AG08395 (cell line): ENCODE results near the gene ITGB3.
A peak's percentile ranks its signal among the peaks of the same experiment; 100 is the strongest.
"Not testable (repeated sequence)": the region's sequence is repeated elsewhere in the genome, so short reads cannot be mapped to it uniquely, and the experiment has no call there.

Source experiments
- DNase-seq: peaks from one replicate; pipeline ENCODE4 v3.0.0; 2012; ENCODE audit warnings: mixed read lengths, low spot score

The ITGB3 gene

DNA sequence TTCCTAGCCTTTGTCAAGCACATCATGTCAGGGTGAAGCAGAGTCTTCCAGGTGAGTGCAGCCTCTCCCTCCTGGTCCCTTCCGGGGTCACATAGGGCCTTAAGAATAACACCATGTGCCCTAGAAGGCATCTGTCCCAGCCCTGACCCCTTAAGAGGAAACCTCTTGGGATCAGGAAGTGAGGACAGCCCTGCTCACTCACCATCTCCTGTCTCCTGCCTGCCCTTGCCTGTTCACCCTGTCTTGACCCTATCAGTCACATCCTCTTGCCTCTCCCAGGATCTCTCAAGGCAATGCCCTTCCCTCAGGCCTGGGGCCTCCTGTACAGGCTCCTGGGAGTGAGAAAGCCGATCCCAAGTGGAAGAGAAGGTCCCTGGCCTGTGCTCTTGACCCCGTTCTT, 30.6 kb upstream of the ITGB3 start:
- DNase-seq = no peak

DNA sequence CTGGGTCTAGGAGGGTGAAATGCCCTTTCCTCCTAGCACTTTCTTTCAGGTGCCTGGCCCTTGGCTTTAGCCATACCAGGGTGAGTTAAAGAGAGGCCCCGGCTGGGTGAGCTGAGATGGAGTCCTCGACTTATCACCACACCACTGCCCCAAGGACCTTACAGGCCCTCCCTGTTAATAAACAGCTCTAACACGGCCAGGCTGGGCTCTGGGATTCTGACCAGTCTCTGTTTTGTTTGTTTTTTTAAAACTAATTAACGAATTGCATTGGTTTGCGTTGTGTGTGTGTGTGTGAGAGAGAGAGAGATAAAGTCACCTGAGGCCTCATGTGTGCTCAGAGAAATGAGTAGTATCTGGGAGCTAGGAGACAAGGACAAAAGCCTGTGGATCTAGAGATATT, 30.2 kb upstream of the ITGB3 start:
- no peak for DNase-seq

DNA sequence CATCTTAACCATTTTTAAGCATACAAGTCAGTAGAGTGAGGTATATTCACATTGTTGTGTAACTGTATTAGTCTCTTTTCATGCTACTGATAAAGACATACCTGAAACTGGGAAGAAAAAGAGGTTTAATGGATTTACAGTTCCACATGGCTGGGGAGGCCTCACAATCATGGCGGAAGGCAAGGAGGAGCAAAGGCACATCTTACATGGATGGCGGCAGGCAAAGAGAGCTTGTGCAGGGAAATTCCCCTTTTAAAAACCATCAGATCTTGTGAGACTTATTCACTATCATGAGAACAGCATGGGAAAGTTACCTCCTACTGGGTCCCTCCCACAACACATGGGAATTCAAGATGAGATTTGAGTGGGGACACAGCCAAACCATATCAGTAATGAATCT, 29.6 kb upstream of the ITGB3 start:
- DNase-seq = not testable (repeated sequence)

DNA sequence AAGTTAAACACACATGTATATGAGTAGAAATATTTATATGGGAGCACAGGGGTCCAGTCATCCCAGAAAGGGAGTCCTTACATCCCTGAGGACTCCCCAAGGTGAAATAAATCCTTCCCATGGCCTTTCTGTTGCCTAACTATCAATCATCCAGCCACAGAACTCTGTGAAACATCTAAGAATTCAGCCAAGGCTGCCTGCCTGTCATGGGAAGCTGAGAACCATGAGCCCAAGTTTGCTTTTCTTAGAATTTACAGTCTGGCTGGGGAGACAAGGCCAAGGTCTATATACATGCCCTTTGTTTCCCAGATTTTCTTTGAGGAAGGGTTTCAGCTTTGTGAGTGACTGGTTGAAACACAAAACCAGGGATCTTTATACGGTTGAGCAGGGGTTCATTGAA, 28.7 kb upstream of the ITGB3 start:
- DNase-seq = no peak

DNA sequence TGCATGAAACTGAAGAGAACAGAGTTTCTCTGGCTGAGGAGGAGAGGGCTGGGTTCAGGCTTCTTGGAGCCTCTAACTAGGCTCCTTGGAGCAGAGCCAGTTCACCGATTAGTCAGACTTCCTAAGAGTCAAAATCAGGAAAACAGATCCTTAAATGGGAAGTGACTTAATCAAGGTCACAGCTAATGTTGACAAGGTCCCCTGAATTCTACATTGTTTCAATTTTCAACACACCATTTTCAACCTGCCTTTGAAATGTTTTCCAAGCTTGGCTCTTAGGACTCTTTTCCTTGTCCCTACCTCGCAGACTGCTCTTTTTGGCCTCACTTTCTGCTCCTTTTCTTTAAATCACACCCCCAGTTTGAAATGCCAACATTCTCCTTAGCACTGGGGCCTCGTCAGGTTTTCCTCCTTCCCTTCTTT, 28.2 kb upstream of the ITGB3 start:
- peak; percentile 66 for DNase-seq

DNA sequence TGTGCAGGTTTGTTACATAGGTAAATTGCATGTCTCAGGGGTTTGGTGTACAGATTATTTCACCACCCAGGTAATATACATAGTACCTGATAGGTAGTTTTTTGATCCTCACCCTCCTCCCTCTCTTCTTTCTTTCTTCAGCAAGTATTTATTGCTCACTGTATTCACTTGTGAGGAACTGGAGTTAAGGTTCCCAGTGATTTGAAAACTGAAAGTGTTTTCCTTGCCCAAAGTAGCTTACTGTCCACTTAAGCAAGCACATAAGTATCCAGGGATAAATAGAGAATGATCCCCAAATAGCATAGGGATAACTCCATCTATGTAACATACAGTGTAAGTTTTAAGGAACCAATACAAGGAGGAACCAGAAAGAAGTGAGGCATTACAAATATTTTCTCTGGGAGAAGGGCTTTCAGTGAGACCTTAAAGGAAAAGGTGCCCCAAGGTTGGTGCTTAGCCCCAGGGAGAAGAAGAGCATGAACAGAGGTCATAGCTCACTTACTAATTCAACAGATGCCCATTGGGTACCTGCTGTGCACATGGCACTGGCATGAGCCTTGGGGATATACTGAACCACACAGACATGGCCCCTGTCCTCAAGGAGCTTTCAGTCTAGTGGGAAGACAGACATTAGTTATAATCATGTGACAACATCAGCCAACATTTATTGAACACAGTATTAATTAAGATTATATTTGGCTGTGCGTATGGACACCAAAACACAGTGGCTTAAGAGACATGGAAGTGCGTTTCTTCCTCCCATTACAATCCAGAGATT, 27.5 kb upstream of the ITGB3 start:
- DNase-seq = no peak

DNA sequence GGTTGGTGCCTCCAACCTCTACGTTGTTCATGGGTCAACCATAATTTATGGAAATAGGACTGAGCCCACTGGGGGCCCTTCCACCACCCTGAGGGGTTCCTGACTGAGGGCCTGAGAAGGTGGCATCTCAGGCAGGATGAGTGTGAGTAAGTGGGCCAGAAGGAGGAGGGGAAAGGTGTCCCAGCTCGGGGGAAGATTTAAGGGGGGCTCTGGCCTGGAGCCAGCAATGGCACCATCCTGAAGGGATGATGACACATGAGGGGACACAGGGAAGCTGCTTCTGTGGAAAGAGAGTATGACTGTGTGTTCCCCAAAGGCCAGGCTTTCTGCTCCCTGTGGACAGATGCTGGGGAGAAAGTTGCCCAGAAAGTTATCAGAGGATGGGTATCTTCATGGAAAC, 25.8 kb upstream of the ITGB3 start:
- DNase-seq = no peak

DNA sequence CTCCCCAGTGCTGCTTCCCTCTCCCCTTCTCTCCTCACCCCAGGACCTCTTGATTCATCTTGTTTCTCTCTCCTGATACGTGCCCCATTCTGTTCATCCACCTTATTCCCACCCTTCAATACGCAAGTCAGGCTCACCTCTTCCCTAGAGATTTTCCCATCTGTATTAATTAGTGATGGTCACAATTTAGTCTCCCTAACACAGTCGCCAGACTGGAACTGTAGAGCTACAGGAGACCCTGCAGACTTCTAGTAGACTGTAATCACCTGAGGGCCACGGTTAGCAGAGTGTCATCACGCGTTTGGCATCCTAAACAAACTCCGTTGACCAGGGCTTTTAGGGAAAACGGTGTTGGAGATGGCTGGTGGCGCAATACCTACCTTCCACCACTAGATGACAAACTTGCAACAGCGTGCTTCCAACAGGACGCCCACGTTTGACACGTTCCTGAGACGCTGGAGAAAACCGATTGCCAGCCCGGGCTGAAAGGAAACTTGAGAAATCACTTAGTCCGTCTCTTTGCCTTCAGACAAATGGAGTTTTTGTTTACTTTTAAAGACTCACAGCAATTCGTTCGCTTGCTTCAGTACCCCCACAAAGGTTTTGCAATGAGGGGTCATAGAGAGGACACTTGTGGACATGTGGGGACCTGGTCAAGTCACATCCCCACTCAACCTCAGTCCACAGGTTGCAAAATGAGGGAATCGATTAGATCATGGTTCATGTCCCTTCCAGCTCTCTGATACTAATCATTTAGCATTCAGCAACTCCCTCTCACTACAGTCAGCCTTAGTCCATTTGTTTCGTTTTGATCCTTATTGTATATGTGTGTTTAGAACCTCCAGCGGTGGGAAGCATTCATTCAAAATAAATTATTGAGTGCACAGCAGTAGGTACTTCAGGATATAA, 23.8 kb upstream of the ITGB3 start:
- peak; percentile 90 for DNase-seq

DNA sequence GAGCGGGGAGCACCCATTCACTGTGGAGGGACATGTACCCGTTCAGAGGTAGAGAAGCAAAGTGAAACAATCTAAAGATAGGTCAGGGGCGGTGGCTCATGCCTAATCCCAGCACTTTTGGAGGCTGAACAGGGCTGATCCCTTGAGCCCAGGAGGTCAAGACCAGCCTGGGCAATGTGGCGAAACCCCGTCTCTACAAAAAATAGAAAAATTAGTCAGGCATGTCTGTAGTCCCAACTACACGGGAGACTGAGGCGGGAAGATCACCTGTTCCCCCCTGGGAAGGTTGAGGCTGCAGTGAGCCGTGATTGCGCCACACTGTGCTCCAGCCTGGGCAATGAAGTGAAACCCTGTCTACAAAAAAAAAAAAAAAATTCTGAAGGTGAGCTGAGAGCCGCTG, 22.8 kb upstream of the ITGB3 start:
- DNase-seq = no peak

DNA sequence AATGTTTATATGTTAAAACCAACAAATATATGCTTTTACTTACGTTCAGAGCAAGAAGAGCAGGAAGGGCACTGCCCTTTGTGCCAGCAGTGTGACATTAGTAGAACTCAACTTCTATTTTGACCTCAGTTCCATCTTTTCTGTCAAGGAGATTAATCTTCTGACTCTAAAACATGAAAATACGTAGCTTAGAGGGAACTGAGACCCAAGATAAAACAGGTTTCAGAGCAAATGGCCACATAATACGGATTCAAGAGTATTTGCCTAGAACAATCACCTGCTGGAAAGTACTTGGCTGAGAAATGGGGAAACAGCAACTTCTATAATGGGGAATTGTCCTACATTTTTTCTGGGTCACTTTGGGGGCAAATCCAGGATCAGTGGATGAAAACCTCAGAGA, 22.3 kb upstream of the ITGB3 start:
- no peak for DNase-seq

DNA sequence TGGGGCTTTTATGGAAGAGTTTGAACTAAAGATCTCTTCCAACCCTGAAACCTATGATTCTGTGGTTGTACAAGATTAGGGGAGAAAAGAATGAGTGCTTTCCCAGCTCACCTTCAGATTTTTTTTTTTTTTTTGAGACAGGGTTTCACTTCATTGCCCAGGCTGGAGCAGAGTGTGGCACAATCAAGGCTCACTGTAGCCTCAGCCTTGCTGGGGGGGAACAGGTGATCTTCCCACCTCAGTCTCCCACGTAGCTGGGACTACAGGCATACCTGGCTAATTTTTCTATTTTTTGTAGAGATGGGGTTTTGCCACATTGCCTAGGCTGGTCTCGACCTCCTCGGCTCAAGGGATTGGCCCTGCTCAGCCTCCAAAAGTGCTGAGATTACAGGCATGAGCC, 21.8 kb upstream of the ITGB3 start:
- DNase-seq = no peak

DNA sequence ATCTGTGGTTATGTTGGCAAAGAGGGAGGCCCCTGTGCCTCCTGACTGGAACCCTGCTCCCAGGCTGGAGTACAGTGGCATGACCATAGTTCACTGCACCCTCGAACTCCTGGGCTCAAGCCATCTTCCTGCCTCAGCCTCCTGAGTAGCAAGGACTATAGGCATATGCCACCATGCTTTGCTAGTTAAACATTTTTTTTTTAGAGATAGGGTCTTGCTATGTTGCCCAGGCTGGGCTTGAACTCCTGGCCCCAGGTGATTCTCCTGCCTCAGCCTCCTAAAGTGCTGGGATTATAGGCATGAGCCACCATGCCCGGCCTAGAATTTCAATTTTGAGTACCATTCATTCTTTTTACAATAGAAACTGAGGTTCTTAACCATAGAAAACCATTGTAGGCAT, 21.2 kb upstream of the ITGB3 start:
- no peak for DNase-seq

DNA sequence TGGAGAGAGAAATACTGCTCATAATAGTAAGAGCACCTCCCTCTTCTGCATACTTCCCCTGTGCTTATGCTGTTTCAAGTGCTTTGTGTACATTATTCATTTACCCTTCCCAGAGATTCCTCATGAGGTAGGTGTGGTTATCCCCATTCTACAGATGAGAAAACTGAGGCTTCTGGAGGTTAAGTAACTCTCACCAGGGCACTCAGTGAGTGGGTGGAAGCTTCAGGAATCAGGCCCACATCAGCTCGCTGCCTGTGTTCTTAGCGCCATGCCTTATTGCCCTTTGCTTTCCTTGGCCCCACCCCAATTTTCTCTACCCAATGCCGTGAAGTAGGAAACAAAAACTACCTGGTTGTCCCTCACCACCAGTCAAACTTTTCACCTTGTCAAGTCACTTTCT, 18.1 kb upstream of the ITGB3 start:
- DNase-seq = no peak

DNA sequence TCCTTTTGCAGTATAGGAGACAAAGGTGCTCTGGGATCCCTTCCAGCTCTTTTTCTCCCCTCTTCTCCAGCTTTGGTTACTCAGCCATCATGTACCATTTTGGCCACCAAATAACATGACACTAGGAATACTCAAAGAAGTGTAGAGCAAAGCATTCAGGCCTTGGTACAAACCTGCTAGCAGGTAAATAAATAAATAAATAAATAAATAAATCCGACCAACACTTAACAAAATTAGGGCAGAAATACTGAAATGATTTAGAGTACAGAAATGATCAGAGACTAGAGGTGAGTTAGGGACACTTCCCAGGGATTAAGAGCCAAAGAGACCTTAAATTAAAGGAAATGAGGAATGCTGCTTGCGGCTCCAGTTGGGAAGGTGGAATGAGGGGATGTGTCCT, 17.7 kb upstream of the ITGB3 start:
- no peak for DNase-seq

DNA sequence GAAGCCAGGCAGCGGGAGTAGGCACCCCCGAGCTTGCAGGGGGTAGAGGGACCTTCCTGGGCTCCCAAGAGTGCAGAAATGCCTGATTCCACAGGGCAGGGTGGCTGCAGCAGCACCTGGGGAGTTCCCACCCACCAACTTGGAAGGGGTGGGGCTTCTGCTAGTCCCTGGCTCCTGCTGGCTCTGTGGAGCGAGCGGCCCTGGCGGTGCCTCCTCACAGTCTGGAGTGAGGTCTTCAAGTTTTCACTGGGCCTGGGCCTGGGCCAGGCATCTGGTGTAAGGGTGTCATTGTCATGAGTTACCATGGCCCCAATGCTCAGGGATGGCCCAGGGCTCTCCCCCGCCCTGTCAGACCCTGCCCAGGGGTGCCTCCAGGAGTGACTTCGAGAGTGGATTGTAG, 15.8 kb upstream of the ITGB3 start:
- DNase-seq = no peak

DNA sequence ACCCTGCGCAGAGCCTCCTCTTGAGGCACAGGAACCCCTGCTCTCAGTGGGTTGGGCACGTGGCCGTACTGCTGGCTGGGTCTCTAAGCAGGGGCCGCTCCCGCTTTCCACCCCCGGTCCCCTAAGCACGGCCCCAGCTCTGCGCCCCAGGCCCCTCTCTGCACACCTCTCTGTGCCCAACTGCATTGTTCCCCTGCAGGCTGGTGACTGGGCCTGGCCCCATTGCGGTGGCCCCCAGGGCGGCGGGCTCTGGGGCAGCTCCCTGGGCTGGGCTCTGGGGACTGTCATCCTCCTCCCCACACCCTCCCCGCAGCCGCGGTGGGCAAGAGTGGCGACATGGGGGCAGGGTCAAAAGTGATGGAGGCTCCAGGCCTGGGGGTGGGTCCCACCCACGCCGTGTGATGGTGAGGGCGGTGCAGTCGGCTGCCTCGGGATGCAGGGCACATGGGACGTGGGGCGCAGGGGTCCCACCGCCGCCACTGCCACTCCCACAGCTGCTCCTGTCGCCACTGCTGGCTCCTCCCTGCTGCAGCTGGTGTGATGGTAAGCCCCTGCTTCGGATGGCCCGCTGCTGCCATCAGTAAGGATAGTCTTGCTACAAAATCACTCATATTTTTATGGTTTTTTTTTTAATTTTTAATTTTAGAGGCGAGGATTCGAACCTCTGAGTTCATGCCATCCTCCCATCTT, 15.2 kb upstream of the ITGB3 start:
- no peak for DNase-seq

DNA sequence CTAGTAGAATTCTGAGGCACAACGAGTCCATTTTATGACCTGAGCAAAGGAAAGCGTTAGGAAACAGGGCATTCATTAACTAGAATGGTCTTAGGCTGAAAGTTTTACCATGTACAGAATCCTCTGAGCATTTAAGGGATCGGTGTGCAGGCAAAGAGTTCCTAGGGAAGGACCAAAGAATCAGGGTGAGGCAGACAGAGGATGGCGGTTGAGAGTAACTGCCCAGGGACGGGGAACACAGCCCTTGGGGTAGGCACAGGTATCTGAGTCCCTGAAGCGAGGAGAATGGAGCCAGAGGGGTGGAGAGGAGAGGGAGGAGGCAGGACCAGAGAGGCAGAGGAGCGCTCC, 14.0 kb upstream of the ITGB3 start:
- DNase-seq = no peak

DNA sequence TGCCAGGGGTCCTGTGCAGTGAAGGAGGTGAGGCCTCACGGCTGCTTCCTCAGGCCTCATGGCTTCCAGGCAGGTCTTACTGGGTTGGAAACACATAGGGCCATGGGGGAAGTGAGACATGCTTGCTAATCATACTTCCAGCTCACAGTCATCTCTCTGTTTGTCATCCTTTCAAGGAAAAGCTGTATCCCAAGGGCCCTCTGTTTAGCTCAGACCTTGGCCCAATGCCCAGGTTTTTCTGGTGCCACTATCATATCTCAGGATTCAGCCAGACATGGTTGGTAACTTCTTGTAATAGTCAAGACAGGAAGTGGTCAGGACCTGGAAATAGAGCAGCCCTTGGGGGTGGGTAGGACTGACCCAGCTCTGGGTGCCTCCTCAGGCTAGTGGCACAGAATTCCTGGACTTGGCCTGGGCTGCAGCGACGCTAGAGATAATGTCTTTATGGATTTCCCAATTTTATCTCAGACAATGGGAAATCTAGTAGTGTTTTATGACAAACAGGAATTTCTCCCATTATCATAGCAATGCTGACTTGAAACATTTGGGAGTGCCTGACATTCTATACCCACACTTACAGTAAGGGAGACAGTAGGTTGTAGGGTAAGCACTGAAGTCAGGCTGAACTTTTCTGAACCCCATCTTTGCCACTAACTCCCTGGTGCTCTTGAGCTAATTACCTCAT, 13.5 kb upstream of the ITGB3 start:
- DNase-seq = peak; percentile 95

DNA sequence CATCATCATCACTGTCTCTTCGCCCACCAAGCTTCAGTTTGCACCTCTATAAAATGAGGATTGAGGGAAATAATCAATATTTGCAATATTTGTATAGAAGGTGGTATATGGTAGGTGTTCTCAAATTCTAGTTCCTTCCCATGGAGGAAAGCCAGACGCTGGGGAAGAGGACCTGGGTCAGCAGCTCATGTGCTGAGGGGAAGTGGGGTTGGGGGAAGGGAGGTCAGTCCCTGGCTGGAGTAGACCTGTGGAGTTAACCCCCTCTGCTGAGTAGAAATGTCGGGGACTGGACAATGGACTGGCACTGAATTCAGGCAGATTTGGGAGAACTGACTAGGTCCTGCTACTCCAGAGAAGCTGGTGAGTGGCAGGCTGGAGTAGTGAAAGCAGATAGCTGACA, 12.8 kb upstream of the ITGB3 start:
- DNase-seq = no peak

DNA sequence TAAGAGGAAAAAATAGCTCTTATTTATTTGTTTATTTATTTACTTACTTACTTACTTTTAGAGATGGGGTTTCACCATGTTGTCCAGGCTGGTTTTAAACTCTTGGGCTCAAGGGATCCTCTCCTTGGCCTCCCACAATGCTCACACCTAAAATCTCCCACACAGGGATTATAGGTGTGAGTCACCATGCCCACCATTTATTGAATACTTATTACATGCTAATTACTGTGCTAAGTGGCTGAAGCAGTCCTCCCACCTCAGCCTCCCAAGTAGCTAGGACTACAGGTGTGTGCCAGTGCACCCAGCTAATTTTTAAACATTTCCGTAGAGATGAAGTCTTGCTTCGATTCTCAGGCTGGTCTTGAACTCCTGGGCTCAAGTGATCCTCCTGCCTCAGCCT, 11.0 kb upstream of the ITGB3 start:
- DNase-seq = no peak

DNA sequence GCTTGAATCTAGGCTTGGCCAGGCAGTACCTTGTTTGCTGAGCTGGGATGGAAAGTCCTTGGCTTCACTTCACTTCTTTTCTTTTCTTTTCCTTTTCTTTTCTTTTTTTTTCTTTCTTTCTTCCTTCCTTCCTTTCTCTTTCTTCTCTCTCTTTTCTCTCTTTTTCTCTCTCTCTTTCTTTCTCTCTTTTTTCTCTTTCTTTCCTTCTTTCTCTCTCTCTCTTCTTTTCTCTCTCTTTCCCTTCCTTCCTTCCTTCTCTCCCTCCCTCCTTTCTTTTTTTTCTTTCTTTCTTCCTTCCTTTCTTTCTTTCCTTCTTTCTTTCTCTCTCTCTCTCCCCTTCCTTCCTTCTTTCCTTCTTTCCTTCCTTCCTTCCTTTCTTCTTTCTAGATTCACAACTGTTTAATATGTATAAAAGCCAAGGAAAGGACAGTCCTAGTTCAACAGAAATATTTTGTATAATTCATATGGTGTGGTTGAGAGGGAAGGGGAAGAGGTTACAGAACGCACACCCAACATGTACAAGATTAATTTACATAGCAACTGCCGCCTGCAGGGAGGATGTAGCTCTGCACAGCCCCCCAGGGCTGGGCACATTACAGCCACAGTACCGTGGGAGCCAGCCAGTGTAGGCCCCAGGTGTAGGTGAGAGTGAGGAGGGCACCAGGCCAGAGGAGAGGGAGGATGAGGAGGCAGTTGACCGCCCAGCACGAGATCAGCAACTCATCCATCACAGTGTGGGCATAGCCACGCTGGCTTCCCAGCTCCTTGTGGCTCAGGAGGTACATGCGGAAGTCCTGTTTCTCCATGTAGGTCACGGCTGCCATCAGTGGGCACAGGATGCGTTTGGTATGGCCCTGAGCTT, 9.7 kb upstream of the ITGB3 start:
- no peak for DNase-seq
